T-helper 2 cell treated with Interferon-gamma antibody and Interleukin-4, amounts not matched to agents 100 ng/mL and 5 ng/mL, for 36 hours (primary cell): ENCODE data around the gene PASK. TPM values are rescaled to one million over a fixed set of nuclear protein-coding genes. Genes with fewer than 3 reads are reported as not detected.

Source experiments
- intact Hi-C: fragments of 100-400 bp; cut with micrococcal nuclease; formaldehyde crosslinking; loops from one replicate; pipeline ENCODE4 v1.15.1; 2023
- total RNA-seq: library from RNA; stranded (reverse); gene quantifications from 2 replicates; pipeline ENCODE4 v1.2.3, GENCODE V29; 2022

PASK gene
- total RNA-seq, 1 donor from 2014 or later = 70.9 TPM

DNA sequence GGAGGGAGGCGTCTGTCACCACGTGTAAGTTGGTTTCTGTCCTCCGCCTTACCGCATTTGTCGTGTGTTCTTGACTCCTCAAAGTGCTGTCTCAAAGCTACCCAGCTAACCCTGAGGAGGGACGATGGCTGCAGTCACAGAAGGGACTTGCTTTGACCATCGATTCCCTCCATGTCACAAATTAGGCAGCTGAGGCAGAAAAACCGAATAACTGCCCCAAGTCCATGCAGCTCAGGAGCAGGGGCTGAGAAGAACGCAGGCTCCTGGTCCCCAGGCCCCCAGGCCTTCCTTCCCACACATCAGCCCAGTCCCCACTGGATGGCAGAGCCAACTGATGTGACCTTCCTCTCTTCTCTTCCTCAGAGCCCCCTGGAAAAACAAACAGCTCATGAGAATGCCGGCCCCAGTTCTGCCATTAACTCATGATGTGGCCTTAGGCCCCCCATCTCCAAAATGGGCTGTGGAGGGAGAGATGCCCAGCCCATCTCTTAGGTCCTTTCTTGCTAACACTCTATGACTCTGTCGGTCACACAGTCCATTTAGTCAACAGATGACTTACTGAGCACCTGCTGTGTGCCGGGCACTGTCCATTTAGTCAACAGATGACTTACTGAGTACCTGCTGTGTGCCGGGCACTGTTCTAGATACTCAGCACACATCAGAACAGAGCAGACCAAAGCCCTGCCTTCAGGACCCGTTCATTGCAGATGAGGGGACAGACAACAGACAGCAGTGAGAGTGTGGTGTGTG, 66.8 kb downstream of the PASK start:
- intact Hi-C loops = no loop called here

GRCh38 chr2:241081643-241082340, 67.5 kb downstream of the PASK start:
- intact Hi-C loops = no loop called here

GRCh38 chr2:241081190-241081642, 68.1 kb downstream of the PASK start:
- intact Hi-C loops = no loop called here

GRCh38 chr2:241080405-241081189, 68.7 kb downstream of the PASK start:
- intact Hi-C loops = no loop called here

DNA sequence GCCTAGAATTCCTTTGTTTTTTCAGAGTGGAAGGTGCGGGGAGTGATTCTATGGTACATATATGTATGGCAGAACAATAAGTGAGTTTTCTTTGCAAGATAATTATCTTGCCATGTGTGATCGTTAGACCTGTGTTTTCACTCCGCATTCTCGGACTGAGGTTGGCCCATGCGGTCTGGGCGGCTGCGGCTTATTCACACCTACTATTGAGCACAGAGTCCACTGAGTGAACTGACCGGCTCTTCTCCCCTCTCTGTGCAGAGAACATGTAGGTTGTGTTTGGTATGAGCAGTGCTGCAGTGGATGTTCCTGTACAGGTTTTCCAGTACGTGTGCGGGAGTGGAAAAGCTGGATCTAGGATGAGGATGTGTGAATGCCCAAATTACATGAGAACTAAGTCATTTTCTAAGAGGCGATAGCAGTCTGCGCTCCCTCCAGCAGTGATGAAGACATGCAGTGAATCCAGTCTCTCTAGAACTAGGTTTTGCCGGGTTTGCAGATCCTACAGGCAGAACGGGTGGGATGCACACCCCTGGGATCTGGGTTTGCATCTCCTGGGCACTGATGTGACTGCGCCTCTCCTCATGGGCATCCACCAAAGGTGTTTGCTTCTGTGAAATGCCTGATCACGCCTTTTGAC, 74.3 kb downstream of the PASK start:
- intact Hi-C loops = no loop called here

- intact Hi-C loops = no loop called here
Measured at GRCh38 chr2:241074065-241074818, 75.0 kb downstream of the PASK start.

DNA sequence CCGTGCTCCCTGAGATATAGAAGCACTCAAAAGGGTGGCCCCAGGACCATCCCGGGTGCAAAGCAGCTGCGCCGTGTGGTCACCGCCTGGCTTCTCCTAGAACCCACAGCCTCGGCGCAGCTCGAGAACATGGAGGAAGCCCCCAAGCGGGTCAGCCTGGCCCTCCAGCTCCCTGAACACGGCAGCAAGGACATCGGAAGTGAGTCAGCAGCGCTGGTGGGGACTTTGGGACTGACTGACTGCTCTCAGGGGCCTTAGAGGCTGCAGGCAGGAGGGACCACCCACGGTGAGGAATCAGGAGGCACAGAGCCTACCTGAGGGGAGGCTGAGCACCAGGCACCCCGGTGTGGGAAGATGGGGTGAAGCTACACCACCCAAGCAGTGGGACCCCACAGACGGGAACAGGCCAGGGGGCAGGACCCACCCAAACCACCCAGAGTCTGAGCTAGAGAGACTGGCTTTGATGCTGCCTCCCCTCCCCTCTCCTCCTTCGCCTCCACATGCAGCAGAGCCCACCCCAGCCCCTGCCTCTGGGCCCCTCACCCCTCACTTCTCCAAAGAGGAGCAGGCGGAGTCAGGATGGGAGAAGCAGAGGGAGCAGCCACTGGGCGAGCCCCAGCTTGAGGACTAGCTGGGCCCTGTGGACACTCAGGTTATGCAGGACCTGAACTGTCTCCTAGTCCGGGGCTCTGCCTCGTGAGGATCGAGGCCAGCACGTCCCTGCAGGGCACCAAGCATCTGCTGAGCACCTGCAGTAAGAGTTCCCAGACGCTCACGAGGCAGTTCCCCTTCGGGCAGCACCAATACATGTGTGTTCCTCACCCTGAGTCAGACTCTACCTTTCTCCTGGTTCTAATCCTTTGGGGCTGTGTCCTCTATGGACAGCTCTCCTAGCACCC, 75.9 kb downstream of the PASK start:
- intact Hi-C loops = no loop called here

GRCh38 chr2:241072553-241073165, 76.6 kb downstream of the PASK start:
- intact Hi-C loops = no loop called here

GRCh38 chr2:241072151-241072550, 77.1 kb downstream of the PASK start:
- intact Hi-C loops = no loop called here

- intact Hi-C loops = no loop called here
Measured at GRCh38 chr2:241071677-241072111, 77.6 kb downstream of the PASK start.

DNA sequence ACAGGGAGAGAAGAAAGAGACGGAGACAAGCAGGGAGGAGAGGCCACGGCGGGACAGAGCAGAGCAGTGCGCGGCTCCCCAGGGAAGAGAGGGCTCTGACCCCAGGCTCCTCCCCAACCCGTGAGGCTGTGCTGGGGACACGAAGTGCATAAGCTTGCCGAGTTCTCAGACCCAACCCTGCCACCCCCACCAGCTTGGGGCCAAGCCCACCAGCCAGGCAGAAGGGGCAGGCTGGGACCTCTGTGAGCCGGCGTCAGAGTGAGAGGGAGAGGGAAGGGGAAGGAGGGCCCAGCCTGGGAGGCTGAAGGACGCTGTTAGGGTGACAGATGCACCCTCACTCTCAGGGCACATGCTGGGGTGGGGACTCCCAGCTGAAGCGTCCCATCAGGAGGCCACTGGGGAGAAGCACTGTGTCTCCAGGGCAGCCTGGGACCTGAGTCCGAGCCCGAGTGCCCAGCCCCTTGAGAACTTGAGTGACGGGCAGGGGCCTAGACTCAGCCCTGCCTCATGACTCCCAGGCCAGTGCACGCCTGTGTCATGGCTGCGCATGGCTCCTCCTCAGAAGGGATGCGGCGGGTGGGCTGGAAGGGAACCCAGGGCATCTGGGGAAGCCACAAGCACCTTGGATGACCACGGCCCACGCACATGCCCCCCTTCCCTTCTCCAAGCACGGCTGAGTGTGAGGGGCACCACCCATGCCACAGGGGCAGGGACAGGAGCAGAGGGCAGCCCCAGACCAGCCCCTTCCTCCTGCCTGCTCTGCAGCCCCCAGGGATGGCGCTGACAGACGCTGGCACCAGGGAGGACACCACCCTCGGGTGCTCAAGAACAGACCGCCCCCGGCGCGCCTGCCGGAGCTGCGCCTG, 78.2 kb downstream of the PASK start:
- intact Hi-C loops = no loop called here

GRCh38 chr2:241070361-241070760, 78.9 kb downstream of the PASK start:
- intact Hi-C loops = no loop called here

- intact Hi-C loops = no loop called here
Measured at GRCh38 chr2:241069821-241070281, 79.4 kb downstream of the PASK start.

GRCh38 chr2:241068942-241069810, 80.1 kb downstream of the PASK start:
- intact Hi-C loops = no loop called here

GRCh38 chr2:241068136-241068941, 80.9 kb downstream of the PASK start:
- intact Hi-C loops = no loop called here

- intact Hi-C loops = no loop called here
Measured at GRCh38 chr2:241067501-241068135, 81.7 kb downstream of the PASK start.
